Lower lobe of right lung (tissue), 2 donors: ENCODE data around the gene SPDL1. TPM values are rescaled to one million over a fixed set of nuclear protein-coding genes. Genes with fewer than 3 reads are reported as not detected.

Source experiments
- ATAC-seq, 2 donors: fragments of 200-7000 bp; cut with Tn5 transposase; one replicate each; pipeline ENCODE4 v1.9.1; 2020 to 2022; ENCODE audit warnings: mild to moderate bottlenecking in 2 of 2, moderate library complexity in 2 of 2
- DNase-seq: peaks from one replicate; pipeline ENCODE4 v3.0.0-alpha.2; 2020
- H3K27ac ChIP-seq: fragments of 200-600 bp; one replicate; pipeline ENCODE4 v1.8.0; 2022
- H3K27me3 ChIP-seq: fragments of 200-600 bp; one replicate; pipeline ENCODE4 v1.8.0; 2022; ENCODE audit warnings: low read depth
- H3K36me3 ChIP-seq: fragments of 200-600 bp; one replicate; pipeline ENCODE4 v1.8.0; 2022; ENCODE audit warnings: mild to moderate bottlenecking
- H3K4me1 ChIP-seq: fragments of 200-600 bp; one replicate; pipeline ENCODE4 v1.8.0; 2022
- H3K4me3 ChIP-seq: fragments of 200-600 bp; one replicate; pipeline ENCODE4 v1.8.0; 2022; ENCODE audit warnings: mild to moderate bottlenecking
- H3K9me3 ChIP-seq: fragments of 200-600 bp; one replicate; pipeline ENCODE4 v1.8.0; 2022
- intact Hi-C: fragments of 100-400 bp; cut with DNase I; formaldehyde crosslinking; loops from one replicate; pipeline ENCODE4 v1.11.0; 2022
- total RNA-seq: library from RNA; stranded (reverse); fragmentation: NEBNext Ultra II Directional; extraction: Animal tissue kit (Norgen Biotek cat#: 25700); gene quantifications from one replicate; pipeline ENCODE4 v1.2.1, GENCODE V29; 2021
- TF ChIP-seq, protein P1 (sequence below): fragments of 200-600 bp; IDR thresholded peaks from one replicate; pipeline ENCODE4 v1.8.0; 2022; ENCODE audit warnings: antibody characterized with exemption, mild to moderate bottlenecking
- donor health status: DM: no; HTN: yes; CAD: no; lungs with severe emphysema.

The SPDL1 gene
- total RNA-seq, 1 donor from 2014 or later, result 4.8 TPM

DNA sequence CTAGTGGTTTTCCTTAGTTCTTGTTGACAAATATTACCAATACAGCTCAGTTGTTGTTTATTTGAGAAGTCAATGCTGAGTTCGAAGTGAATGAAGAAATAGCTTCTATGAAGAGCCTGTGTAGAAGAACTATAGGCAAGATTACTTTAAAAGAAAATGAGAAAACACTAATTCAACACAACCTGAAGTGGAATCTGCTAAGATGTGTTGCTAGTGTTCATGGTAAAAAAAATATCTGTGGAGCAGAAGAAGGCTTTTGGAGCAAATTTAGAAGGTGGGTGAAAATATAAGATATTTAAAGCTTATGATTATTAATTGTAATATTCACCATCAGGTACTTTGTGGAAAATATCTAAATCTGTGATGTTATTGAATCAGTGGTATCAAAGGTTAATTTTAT is 51.0 kb downstream of the SPDL1 start:
- intact Hi-C loops, result no loop called here
- H3K27me3 ChIP-seq, result peaks cover 12% of the 10 kb centered on the region
- no peak for ATAC-seq
- no peak overlapping the region for H3K27ac ChIP-seq
- peaks cover 5% of the 10 kb centered on the region for H3K4me1 ChIP-seq
- no peaks in the 10 kb centered on the region for H3K36me3 ChIP-seq
- no peak for DNase-seq
- TF ChIP-seq, protein P1, sequence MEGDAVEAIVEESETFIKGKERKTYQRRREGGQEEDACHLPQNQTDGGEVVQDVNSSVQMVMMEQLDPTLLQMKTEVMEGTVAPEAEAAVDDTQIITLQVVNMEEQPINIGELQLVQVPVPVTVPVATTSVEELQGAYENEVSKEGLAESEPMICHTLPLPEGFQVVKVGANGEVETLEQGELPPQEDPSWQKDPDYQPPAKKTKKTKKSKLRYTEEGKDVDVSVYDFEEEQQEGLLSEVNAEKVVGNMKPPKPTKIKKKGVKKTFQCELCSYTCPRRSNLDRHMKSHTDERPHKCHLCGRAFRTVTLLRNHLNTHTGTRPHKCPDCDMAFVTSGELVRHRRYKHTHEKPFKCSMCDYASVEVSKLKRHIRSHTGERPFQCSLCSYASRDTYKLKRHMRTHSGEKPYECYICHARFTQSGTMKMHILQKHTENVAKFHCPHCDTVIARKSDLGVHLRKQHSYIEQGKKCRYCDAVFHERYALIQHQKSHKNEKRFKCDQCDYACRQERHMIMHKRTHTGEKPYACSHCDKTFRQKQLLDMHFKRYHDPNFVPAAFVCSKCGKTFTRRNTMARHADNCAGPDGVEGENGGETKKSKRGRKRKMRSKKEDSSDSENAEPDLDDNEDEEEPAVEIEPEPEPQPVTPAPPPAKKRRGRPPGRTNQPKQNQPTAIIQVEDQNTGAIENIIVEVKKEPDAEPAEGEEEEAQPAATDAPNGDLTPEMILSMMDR, result no peak
- H3K9me3 ChIP-seq, result peaks cover 5% of the 10 kb centered on the region
- H3K4me3 ChIP-seq, result no peak overlapping the region

DNA sequence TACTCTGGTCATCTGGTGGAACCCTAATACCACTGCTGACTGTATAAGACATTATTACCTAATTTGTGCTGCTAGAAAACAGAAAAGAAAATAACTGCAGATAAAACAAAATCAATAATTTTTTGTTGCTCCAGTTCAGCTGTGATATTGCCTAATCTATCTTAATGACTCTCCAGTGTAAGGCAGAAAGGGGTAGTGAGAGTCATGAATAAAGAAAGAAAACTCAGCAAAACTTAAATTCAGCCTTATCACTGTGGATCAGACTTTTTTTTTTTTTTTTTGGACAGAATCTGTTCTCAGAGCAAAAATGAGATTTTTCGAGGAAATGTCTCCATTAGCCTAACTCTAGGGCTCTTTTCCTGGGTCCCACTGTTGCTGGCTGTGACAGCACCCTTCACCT is 52.4 kb downstream of the SPDL1 start:
- H3K4me1 ChIP-seq, result peaks cover 5% of the 10 kb centered on the region
- TF ChIP-seq, protein P1, result no peak
- intact Hi-C loops, result no loop called here
- peaks cover 8% of the 10 kb centered on the region for H3K9me3 ChIP-seq
- H3K27me3 ChIP-seq, result peaks cover 12% of the 10 kb centered on the region
- no peak overlapping the region for H3K27ac ChIP-seq
- no peak for ATAC-seq
- H3K36me3 ChIP-seq, result no peaks in the 10 kb centered on the region
- no peak for DNase-seq
- H3K4me3 ChIP-seq, result no peak overlapping the region

DNA sequence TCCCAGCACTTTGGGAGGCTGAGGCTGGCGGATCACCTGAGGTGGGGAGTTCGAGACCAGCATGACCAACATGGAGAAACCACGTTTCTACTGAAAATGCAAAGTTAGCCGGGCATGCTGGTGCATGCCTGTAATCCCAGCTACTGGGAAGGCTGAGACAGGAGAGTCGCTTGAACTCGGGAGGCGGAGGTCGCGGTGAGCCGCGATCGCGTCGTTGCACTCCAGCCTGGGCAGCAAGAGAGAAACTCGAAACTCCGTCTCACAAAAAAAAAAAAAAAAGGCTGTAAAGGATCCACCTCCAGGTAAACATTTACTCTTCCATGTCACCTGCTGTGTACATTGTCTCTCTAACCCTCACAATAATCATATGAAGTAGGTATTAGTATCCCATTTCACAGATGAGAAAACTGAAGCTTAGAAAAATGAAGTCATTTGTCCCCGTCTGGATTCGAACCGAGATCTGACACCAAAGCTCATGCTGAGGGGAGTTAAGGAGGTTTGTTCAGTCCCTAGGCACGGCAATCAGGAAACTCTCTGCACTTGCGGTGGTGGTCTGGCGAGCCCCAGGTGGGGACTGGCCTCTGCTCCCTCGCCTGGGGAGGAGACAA is 53.0 kb downstream of the SPDL1 start:
- Histone ChIP-seq H3K36me3 (no peaks in the 10 kb centered on the region), H3K9me3 (peaks cover 8% of the 10 kb centered on the region), H3K27me3 (peaks cover 12% of the 10 kb centered on the region), H3K4me3 (peak overlapping the region; percentile 64), H3K27ac (peak overlapping the region; percentile 89), H3K4me1 (peaks cover 6% of the 10 kb centered on the region)
- intact Hi-C loops, result no loop called here
- DNase-seq (no peak), ATAC-seq (no peak)
- TF ChIP-seq, protein P1, result no peak

DNA sequence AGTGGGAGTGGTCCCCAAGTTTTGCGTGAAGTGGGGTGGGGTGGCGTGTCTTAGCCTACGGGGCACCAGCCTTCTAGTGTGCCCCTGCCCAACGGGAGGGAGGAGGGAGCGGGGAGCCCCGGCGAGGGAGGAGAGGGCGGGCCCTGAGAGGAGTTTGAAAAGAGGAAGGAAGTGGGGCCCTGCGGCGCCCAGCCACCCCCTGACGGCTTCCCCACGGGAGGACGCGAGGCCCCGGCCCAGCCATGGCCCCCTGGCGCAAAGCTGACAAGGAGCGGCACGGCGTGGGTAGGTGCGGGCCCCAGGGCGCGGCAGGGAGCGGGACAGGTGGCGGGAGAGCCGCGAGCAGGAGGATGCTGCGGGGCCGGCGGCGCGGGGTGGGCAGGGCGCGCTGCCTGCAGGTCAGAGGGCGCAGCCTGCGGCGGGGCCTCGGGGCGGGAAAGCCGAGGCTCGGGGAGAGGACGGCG is 53.5 kb downstream of the SPDL1 start, which contains the start of gene DOCK2:
Gene DOCK2 (plus strand): TSS at position 191 of the 464 bp plus-strand sequence. CDS start 52 bp downstream, at position 243.
- Histone ChIP-seq H3K27ac (peak within 1 kb of the TSS; percentile 89), H3K27me3 (peaks cover 12% of the 10 kb centered on the region), H3K4me1 (peaks cover 11% of the 10 kb centered on the region), H3K9me3 (peaks cover 8% of the 10 kb centered on the region), H3K4me3 (peak within 1 kb of the TSS; percentile 64), H3K36me3 (no peaks in the 10 kb centered on the region)
- peak; percentile 87 for DNase-seq
- TF ChIP-seq, protein P1, result no peak
- peak; percentile 88 to 91 for ATAC-seq
- intact Hi-C loops, result no loop called here

DNA sequence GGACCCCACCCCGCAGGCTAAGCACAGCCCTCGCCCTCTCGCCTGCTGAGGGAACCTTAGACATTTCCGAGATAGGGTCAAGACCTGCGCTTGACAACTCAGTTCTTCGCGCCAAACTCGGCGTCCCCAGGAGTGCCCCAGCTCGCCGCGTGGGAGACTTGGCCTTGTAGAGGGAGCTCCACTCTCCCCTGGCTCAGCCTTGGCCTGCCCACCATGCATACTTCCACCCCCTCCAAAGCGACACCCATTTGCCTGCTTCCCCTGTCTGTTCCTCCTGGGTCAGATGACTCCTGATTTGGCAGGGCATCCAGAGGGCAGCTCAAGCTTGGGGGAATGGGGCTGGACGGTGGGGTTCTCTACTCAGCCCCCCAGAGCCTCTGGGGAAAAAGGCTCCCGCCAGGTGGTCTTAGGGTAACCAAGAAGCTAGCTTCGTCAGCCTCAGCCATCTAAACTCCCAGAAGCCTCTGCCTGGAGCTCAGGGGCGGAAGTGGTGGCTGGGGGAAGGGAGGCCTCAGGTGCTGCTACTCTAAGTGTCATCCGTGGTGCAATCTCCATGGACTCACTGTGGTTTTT is 54.1 kb downstream of the SPDL1 start:
- H3K36me3 ChIP-seq, result no peaks in the 10 kb centered on the region
- H3K27ac ChIP-seq, result peak overlapping the region; percentile 89
- H3K27me3 ChIP-seq, result peaks cover 12% of the 10 kb centered on the region
- DNase-seq (peak; percentile 67), ATAC-seq (peak; percentile 65 to 70)
- peak overlapping the region; percentile 64 for H3K4me3 ChIP-seq
- peaks cover 12% of the 10 kb centered on the region for H3K4me1 ChIP-seq
- TF ChIP-seq, protein P1, result no peak
- intact Hi-C loops, result no loop called here
- peaks cover 8% of the 10 kb centered on the region for H3K9me3 ChIP-seq
